ENCODE measurements around the gene KCNH6. TPM values are rescaled to one million over a fixed set of nuclear protein-coding genes. Genes with fewer than 3 reads are reported as not detected.

The KCNH6 gene
- total RNA-seq, 3 donors from 2014 or later (not counting 1 experiment from before 2014, with no cell fraction given): not detected

DNA sequence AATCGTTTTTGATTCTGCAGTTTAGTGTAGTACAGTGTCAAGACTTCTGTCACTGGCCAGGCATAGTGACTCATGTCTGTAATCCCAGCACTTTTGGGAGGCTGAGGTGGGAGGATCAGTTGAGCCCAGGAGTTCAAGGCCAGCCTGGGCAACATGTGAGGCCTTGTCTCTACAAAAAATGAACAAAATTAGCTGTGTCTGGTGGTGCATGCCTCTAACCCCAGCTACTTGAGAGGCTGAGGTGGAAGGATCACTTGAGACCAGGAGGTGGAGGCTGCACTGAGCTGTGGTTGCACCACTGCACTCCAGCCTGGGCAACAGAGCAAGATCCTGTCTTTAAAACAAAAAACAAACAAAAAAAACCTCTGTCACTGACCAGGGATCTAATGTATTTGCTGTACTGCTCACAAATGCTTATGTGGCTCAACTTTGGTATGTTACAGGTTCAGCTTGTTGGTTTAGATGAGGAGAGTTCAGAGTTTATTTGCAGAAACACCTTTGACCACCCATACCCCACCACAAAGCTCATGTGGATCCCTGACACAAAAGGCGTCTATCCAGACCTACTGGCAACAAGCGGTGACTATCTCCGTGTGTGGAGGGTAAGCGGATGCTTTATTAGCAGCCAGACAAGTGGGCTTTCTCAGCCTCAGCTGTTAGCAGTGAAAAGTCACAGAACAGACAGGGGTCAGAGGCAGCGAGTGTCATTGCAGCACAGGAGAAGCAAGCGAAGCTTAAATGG is 55.0 kb downstream of the KCNH6 start:
- H3K9me3 ChIP-seq (ENCODE audit: control insufficient read depth, insufficient read depth, low read length): no peaks in the 10 kb centered on the region
- peaks cover 36% of the 10 kb centered on the region for H3K36me3 ChIP-seq (ENCODE audit: control insufficient read depth, insufficient read depth, low read length)
- peaks cover 7% of the 10 kb centered on the region for H3K36me3 Mint-ChIP-seq
- no peaks in the 10 kb centered on the region for H3K27me3 Mint-ChIP-seq (ENCODE audit: low read depth in 2 of 2)
- DNase-seq: no peak
- no peaks in the 10 kb centered on the region for H3K4me1 ChIP-seq (ENCODE audit: control insufficient read depth, insufficient read depth, low read length)
- TF ChIP-seq, protein P1, sequence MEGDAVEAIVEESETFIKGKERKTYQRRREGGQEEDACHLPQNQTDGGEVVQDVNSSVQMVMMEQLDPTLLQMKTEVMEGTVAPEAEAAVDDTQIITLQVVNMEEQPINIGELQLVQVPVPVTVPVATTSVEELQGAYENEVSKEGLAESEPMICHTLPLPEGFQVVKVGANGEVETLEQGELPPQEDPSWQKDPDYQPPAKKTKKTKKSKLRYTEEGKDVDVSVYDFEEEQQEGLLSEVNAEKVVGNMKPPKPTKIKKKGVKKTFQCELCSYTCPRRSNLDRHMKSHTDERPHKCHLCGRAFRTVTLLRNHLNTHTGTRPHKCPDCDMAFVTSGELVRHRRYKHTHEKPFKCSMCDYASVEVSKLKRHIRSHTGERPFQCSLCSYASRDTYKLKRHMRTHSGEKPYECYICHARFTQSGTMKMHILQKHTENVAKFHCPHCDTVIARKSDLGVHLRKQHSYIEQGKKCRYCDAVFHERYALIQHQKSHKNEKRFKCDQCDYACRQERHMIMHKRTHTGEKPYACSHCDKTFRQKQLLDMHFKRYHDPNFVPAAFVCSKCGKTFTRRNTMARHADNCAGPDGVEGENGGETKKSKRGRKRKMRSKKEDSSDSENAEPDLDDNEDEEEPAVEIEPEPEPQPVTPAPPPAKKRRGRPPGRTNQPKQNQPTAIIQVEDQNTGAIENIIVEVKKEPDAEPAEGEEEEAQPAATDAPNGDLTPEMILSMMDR (IDR thresholded peaks at IDR 0.05): no peak
- no peaks in the 10 kb centered on the region for H3K9me3 Mint-ChIP-seq
- ATAC-seq: no peak
- H3K4me3 ChIP-seq (ENCODE audit: low read length): no peak overlapping the region
- no peak overlapping the region for H3K27ac ChIP-seq (ENCODE audit: low read length)
- H3K4me3 Mint-ChIP-seq: no peak overlapping the region
- 94% methylated on average over 7 of the region's 7 CpGs for WGBS (ENCODE audit: insufficient coverage)
- H3K4me1 Mint-ChIP-seq: peaks cover 35 to 41% of the 10 kb centered on the region in 2 donors
- no peak overlapping the region for H3K27ac Mint-ChIP-seq
- intact Hi-C loops (cut with micrococcal nuclease): no loop called here
- H3K27me3 ChIP-seq (ENCODE audit: control insufficient read depth, insufficient read depth, low read length): no peaks in the 10 kb centered on the region

DNA sequence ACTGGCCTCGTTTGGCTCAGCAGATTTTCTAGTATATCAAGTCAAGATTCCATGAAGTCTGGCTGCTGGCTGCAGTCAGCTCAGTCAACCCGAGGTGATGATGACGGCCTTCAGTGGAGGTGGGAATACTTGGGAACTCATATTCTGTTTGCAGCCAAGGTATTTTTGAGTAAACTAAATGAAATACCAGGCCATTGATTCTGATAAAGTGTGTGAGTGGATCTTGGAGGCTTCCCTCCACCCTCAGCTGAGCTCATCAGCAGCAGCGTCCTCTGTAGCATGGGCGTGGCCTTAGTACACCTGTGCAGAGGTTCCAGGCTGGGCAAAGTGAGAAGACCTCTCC is 55.6 kb downstream of the KCNH6 start:
- Mint-ChIP-seq H3K36me3 (peaks cover 7% of the 10 kb centered on the region), H3K4me1 (peaks cover 32 to 39% of the 10 kb centered on the region in 2 donors), H3K27ac (no peak overlapping the region), H3K9me3 (no peaks in the 10 kb centered on the region), H3K4me3 (no peak overlapping the region), H3K27me3 (ENCODE audit: low read depth in 2 of 2) (no peaks in the 10 kb centered on the region)
- Histone ChIP-seq H3K9me3 (ENCODE audit: control insufficient read depth, insufficient read depth, low read length) (no peaks in the 10 kb centered on the region), H3K4me3 (ENCODE audit: low read length) (no peak overlapping the region), H3K27me3 (ENCODE audit: control insufficient read depth, insufficient read depth, low read length) (no peaks in the 10 kb centered on the region), H3K27ac (ENCODE audit: low read length) (no peak overlapping the region), H3K4me1 (ENCODE audit: control insufficient read depth, insufficient read depth, low read length) (no peaks in the 10 kb centered on the region), H3K36me3 (ENCODE audit: control insufficient read depth, insufficient read depth, low read length) (peaks cover 41% of the 10 kb centered on the region)
- 93% methylated on average over 5 of the region's 5 CpGs for WGBS (ENCODE audit: insufficient coverage)
- DNase-seq: no peak
- no peak for ATAC-seq
- TF ChIP-seq, protein P1 (IDR thresholded peaks at IDR 0.05): no peak
- intact Hi-C loops (cut with micrococcal nuclease): no loop called here

DNA sequence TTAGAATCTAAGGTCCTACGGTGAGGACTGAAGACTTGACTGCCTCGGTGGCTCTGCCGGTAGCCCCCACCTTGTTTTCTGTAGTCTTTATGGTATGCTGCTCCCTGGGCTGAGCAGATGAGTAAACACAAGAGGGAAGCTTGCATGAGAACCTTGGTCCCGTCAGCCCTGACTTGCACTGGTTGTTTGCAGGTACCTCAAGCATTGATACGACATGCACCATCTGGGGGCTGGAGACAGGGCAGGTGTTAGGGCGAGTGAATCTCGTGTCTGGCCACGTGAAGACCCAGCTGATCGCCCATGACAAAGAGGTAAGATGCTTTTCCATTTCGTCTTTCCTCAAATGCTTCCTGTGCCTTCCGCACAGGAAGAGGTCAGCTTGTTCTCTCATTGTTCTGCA is 56.5 kb downstream of the KCNH6 start:
- TF ChIP-seq, protein P1 (IDR thresholded peaks at IDR 0.05): no peak
- intact Hi-C loops (cut with micrococcal nuclease): no loop called here
- no peak overlapping the region for H3K27ac Mint-ChIP-seq
- peaks cover 26 to 32% of the 10 kb centered on the region in 2 donors for H3K4me1 Mint-ChIP-seq
- Histone ChIP-seq H3K4me1 (ENCODE audit: control insufficient read depth, insufficient read depth, low read length) (no peaks in the 10 kb centered on the region), H3K9me3 (ENCODE audit: control insufficient read depth, insufficient read depth, low read length) (no peaks in the 10 kb centered on the region), H3K27me3 (ENCODE audit: control insufficient read depth, insufficient read depth, low read length) (no peaks in the 10 kb centered on the region), H3K4me3 (ENCODE audit: low read length) (no peak overlapping the region), H3K36me3 (ENCODE audit: control insufficient read depth, insufficient read depth, low read length) (peaks cover 43% of the 10 kb centered on the region), H3K27ac (ENCODE audit: low read length) (no peak overlapping the region)
- ATAC-seq (no peak), DNase-seq (no peak)
- 93% methylated on average over 11 of the region's 11 CpGs for WGBS (ENCODE audit: insufficient coverage)
- no peaks in the 10 kb centered on the region for H3K27me3 Mint-ChIP-seq (ENCODE audit: low read depth in 2 of 2)
- H3K36me3 Mint-ChIP-seq: peaks cover 7% of the 10 kb centered on the region
- H3K9me3 Mint-ChIP-seq: no peaks in the 10 kb centered on the region
- H3K4me3 Mint-ChIP-seq: no peak overlapping the region

GRCh38 chr17:63587770-63588169 is 64.6 kb downstream of the KCNH6 start:
- intact Hi-C loops (cut with micrococcal nuclease): no loop called here
- TF ChIP-seq, protein P1 (IDR thresholded peaks at IDR 0.05): no peak
- peaks cover 12% of the 10 kb centered on the region for H3K36me3 Mint-ChIP-seq
- Histone ChIP-seq H3K9me3 (ENCODE audit: control insufficient read depth, insufficient read depth, low read length) (no peaks in the 10 kb centered on the region), H3K4me3 (ENCODE audit: low read length) (no peak overlapping the region), H3K36me3 (ENCODE audit: control insufficient read depth, insufficient read depth, low read length) (peaks cover 61% of the 10 kb centered on the region), H3K27ac (ENCODE audit: low read length) (no peak overlapping the region), H3K27me3 (ENCODE audit: control insufficient read depth, insufficient read depth, low read length) (no peaks in the 10 kb centered on the region), H3K4me1 (ENCODE audit: control insufficient read depth, insufficient read depth, low read length) (peaks cover 7% of the 10 kb centered on the region)
- DNase-seq (no peak), ATAC-seq (no peak)
- WGBS (ENCODE audit: insufficient coverage): 98% methylated on average over 4 of the region's 5 CpGs
- no peak overlapping the region for H3K4me3 Mint-ChIP-seq
- no peaks in the 10 kb centered on the region for H3K9me3 Mint-ChIP-seq
- peaks cover 12 to 28% of the 10 kb centered on the region in 2 donors for H3K4me1 Mint-ChIP-seq
- H3K27ac Mint-ChIP-seq: no peak overlapping the region
- H3K27me3 Mint-ChIP-seq (ENCODE audit: low read depth in 2 of 2): no peaks in the 10 kb centered on the region
